ENCODE measurements around the gene FSTL4.

DNA sequence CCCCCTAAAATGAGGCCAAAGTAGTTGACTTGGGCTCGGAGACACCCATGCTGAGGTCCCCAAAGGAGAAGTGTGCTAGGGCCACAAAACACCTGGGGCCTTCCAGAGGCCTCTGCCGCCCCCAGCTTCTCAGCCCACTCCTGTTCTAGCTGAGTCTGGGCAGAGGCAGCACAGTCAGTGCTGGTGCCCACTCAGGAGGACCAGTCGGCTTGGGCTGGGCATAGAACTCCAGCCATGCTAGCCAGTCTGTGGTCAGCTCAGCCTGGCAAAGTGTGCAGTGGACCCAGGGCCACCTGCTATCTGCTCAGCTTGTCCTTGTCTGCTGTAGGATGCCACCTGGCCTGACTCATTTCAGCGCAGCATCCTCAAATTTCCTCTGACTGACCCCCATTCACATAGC is 254.6 kb downstream of the FSTL4 start:
- no peak for TF ChIP-seq EZH2phosphoT487 (IDR thresholded peaks at IDR 0.05; ENCODE audit: unreplicated experiment)
- TF ChIP-seq, protein P1, sequence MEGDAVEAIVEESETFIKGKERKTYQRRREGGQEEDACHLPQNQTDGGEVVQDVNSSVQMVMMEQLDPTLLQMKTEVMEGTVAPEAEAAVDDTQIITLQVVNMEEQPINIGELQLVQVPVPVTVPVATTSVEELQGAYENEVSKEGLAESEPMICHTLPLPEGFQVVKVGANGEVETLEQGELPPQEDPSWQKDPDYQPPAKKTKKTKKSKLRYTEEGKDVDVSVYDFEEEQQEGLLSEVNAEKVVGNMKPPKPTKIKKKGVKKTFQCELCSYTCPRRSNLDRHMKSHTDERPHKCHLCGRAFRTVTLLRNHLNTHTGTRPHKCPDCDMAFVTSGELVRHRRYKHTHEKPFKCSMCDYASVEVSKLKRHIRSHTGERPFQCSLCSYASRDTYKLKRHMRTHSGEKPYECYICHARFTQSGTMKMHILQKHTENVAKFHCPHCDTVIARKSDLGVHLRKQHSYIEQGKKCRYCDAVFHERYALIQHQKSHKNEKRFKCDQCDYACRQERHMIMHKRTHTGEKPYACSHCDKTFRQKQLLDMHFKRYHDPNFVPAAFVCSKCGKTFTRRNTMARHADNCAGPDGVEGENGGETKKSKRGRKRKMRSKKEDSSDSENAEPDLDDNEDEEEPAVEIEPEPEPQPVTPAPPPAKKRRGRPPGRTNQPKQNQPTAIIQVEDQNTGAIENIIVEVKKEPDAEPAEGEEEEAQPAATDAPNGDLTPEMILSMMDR (conservative IDR thresholded peaks at IDR 0.05; ENCODE audit: low read depth in 2 of 2), result no peak
- no peak for TF ChIP-seq POLR2AphosphoS5 (IDR thresholded peaks at IDR 0.05; ENCODE audit: low read depth)
- no peak for TF ChIP-seq CREB1 (CRISPR knock-in tag; IDR thresholded peaks at IDR 0.05; ENCODE audit: low read depth)
- TF ChIP-seq, protein P2, sequence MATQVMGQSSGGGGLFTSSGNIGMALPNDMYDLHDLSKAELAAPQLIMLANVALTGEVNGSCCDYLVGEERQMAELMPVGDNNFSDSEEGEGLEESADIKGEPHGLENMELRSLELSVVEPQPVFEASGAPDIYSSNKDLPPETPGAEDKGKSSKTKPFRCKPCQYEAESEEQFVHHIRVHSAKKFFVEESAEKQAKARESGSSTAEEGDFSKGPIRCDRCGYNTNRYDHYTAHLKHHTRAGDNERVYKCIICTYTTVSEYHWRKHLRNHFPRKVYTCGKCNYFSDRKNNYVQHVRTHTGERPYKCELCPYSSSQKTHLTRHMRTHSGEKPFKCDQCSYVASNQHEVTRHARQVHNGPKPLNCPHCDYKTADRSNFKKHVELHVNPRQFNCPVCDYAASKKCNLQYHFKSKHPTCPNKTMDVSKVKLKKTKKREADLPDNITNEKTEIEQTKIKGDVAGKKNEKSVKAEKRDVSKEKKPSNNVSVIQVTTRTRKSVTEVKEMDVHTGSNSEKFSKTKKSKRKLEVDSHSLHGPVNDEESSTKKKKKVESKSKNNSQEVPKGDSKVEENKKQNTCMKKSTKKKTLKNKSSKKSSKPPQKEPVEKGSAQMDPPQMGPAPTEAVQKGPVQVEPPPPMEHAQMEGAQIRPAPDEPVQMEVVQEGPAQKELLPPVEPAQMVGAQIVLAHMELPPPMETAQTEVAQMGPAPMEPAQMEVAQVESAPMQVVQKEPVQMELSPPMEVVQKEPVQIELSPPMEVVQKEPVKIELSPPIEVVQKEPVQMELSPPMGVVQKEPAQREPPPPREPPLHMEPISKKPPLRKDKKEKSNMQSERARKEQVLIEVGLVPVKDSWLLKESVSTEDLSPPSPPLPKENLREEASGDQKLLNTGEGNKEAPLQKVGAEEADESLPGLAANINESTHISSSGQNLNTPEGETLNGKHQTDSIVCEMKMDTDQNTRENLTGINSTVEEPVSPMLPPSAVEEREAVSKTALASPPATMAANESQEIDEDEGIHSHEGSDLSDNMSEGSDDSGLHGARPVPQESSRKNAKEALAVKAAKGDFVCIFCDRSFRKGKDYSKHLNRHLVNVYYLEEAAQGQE (IDR thresholded peaks at IDR 0.05; ENCODE audit: unreplicated experiment), result no peak
- no peak for TF ChIP-seq EZH2 (IDR thresholded peaks at IDR 0.05; ENCODE audit: low read depth, unreplicated experiment)
